NT2/D1 (cell line): Measurements from ENCODE around the gene LRP6.

Experiments used
- SUZ12 ChIP-seq: IDR thresholded peaks from 2 replicates; pipeline ENCODE4 v1.6.1; 2011; ENCODE audit not compliant: insufficient read length, insufficient read depth; ENCODE audit errors: extremely low read depth
- YY1 ChIP-seq: IDR thresholded peaks from 2 replicates; pipeline ENCODE4 v1.6.1; 2011; ENCODE audit not compliant: insufficient read length, insufficient read depth
- ZNF274 ChIP-seq: IDR thresholded peaks from 2 replicates; pipeline ENCODE4 v1.6.1; 2011; ENCODE audit warnings: mild to moderate bottlenecking, low read depth, low read length

DNA sequence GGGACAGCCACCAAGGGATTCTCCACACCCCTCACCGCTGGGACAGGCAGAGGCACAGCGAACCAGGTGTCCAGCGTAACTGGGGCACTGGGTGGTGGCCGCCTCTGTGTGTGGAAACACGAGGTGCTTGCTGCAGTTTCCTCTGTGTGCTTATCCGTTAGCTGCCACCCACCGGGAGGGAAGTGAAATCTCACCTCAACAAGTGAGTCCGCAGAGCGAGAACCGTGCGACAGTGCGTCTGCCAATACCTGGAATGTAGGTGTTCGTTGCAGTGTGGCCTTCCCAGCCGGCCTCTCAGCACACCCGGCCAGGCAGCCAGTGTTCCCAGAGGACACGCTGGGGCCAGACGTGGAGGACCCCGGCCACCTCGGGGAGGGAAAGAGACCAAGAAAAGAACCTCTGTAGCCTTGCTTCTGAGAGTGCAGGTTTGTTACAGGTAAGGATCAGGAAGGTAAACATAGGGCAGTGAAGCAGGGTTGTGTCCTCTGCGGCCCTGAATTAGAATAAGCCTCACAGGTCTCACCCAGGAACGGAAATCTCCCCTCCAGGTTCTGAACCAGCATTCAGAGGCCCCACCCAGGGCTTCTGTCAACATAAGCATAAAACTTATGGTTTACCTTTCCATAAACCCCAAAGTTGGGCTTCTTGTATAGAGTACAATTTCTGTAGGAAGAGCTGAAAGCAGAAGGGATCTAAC, 194.6 kb downstream of the LRP6 start:
- TF ChIP-seq YY1 (no peak), ZNF274 (no peak), SUZ12 (no peak)
